ENCODE measurements around the gene SSBP1. TPM values are rescaled to one million over a fixed set of nuclear protein-coding genes. Genes with fewer than 3 reads are reported as not detected.

SSBP1 gene
- total and polyA plus RNA-seq, 2 of the 4 experiments (the other 2 are of a cell fraction): 158 to 204 TPM

DNA sequence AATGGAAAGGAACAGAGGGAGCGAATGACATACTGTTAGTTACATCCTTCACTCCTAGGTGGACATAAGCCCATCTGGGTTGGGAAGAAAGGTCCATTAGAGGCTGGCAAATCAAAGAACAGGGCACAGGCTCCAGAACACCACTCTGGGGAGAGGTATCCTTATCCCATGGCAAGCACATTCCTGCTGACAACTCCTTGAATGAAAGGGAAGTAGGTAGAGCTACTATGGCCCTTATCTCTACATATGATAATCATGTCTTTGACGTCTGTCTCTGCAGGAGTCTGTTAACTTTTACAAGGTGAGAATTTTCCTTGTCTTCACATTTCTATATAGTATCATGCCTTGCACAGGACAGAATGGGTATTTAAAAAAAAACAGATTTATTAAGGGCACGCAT lies 46.6 kb upstream of the SSBP1 start:
- Histone ChIP-seq H3K18ac (ENCODE audit: low read depth, low read length) (no peak overlapping the region), H3K27ac (ENCODE audit: insufficient read depth, low read length) (no peak overlapping the region), H3K27me3 (ENCODE audit: control insufficient read depth, insufficient read depth, low read length) (no peaks in the 10 kb centered on the region), H4K91ac (ENCODE audit: insufficient read depth, low read depth, low read length) (no peak overlapping the region), H3K36me3 (ENCODE audit: control insufficient read depth, insufficient read depth, low read length) (no peaks in the 10 kb centered on the region), H2BK5ac (ENCODE audit: low read depth, low read length, poor library complexity, severe bottlenecking) (no peak overlapping the region), H3K4me2 (ENCODE audit: low read depth, low read length) (no peak overlapping the region), H3K14ac (replicated peaks; ENCODE audit: low read depth, low read length) (no peak overlapping the region), H2BK20ac (ENCODE audit: low read depth, low read length) (no peak overlapping the region), H4K8ac (ENCODE audit: low read depth in 2 of 2, low read length in 2 of 2) (no peak overlapping the region), H2AK9ac (replicated peaks; ENCODE audit: low read depth, low read length, poor library complexity) (no peak overlapping the region), H3K79me1 (ENCODE audit: low read depth in 1 of 2, low read length in 2 of 2) (peaks cover 6% of the 10 kb centered on the region in 2 experiments; a peak in 2 of 4 replicates), H3K56ac (ENCODE audit: extremely low read depth, insufficient read depth, low read length) (no peak overlapping the region), H2BK15ac (ENCODE audit: low read depth, low read length) (no peak overlapping the region), H3K4me3 (ENCODE audit: insufficient read depth, low read depth, low read length) (no peak overlapping the region), H2AK5ac (ENCODE audit: low read depth, low read length) (no peak overlapping the region), H3K4me1 (ENCODE audit: control insufficient read depth, insufficient read depth, low read length) (no peaks in the 10 kb centered on the region), H2BK120ac (ENCODE audit: low read depth, low read length) (no peak overlapping the region), H4K20me1 (ENCODE audit: insufficient read depth, low read length) (no peaks in the 10 kb centered on the region), H3K9ac (ENCODE audit: low read depth, low read length) (no peak overlapping the region), H3K4ac (ENCODE audit: low read depth, low read length) (no peak overlapping the region), H4K5ac (ENCODE audit: low read depth, low read length) (no peak overlapping the region), H3K9me3 (ENCODE audit: control insufficient read depth, insufficient read depth, low read length) (no peaks in the 10 kb centered on the region), H3K9me1 (ENCODE audit: insufficient read depth, low read length) (no peaks in the 10 kb centered on the region), H3K23ac (ENCODE audit: low read depth, low read length) (no peak overlapping the region), H2AFZ (replicated peaks; ENCODE audit: low read length, poor library complexity) (no peak overlapping the region)
- TF ChIP-seq FOS (IDR thresholded peaks at IDR 0.05; ENCODE audit: low read depth, low read length) (no peak), POLR2A (IDR thresholded peaks at IDR 0.05; ENCODE audit: low read depth, low read length) (no peak), CEBPB (IDR thresholded peaks at IDR 0.05; ENCODE audit: low read depth, low read length) (no peak), RCOR1 (IDR thresholded peaks at IDR 0.05; ENCODE audit: insufficient replicate concordance, low read length) (no peak), BHLHE40 (IDR thresholded peaks at IDR 0.05; ENCODE audit: low read depth, low read length) (no peak)
- in situ Hi-C loops (cut with MboI; ENCODE audit: low sequenced_read_pairs) (no loop called here), intact Hi-C loops (cut with micrococcal nuclease) (no loop called here), dilution Hi-C loops (cut with HindIII; ENCODE audit: low sequenced_read_pairs, unreplicated experiment) (no loop called here)
- DNase-seq (no peak), ATAC-seq (ENCODE audit: low read depth) (no peak)
- no CpG with 5 or more reads among the region's 3 CpGs for WGBS, 2 experiments (ENCODE audit: extremely low coverage in 2 of 2, insufficient read length in 1 of 2)
- POLR2A ChIA-PET (ENCODE audit: unreplicated experiment): no interaction called here
- CTCF ChIA-PET: no interaction called here
- BruUV-seq (replicated peaks): no TSS peak
